ENCODE measurements around the gene SNX19. TPM values are rescaled to one million over a fixed set of nuclear protein-coding genes. Genes with fewer than 3 reads are reported as not detected.

The SNX19 gene
- total and polyA plus RNA-seq, 2 of the 4 experiments (the other 2 are of a cell fraction): 35.9 to 113 TPM

DNA sequence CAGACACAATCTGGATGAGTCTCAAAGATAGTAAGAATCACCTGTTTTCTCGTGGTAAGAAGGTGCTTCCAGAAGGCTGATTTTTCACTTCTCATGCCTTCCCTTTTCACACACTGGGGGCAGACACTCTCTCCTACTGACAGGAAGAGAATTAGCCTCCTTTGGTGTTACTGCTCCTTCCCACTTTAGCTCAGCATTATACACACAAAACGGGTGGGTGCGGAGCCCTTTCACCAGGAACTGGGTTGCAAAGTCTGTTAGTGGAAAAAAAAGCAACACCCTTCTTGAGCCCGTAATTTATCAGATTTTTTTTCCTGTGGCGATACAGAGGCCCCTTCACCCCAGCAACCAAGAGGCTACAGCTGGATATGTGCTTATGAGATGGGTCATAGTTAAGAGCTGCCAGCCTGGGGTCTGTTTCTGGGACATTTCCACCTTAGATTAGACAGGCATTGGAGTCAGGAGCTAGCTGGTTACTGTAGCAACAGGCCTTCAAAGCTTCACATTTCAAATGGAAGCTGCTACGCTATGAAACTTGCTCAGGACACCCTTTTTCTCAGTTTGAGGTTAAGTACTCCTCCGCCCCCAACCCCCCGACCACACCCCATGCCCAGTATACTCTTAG is 48.1 kb downstream of the SNX19 start:
- no TSS peak for BruUV-seq (replicated peaks)
- H3K14ac ChIP-seq (replicated peaks; ENCODE audit: low read depth, low read length): no peak overlapping the region
- no peak overlapping the region for H2BK120ac ChIP-seq (ENCODE audit: low read depth, low read length)
- no peak overlapping the region for H3K23ac ChIP-seq (ENCODE audit: low read depth, low read length)
- H3K4me3 ChIP-seq (ENCODE audit: insufficient read depth, low read depth, low read length): no peak overlapping the region
- no peak overlapping the region for H4K5ac ChIP-seq (ENCODE audit: low read depth, low read length)
- no peak overlapping the region for H4K91ac ChIP-seq (ENCODE audit: insufficient read depth, low read depth, low read length)
- no peak overlapping the region for H3K56ac ChIP-seq (ENCODE audit: extremely low read depth, insufficient read depth, low read length)
- H3K9me3 ChIP-seq (ENCODE audit: control insufficient read depth, insufficient read depth, low read length): no peaks in the 10 kb centered on the region
- H3K4ac ChIP-seq (ENCODE audit: low read depth, low read length): no peak overlapping the region; the same call in 1 of the 2 replicates
- ChIA-PET CTCF (no interaction called here), POLR2A (ENCODE audit: unreplicated experiment) (no interaction called here)
- H4K20me1 ChIP-seq (ENCODE audit: insufficient read depth, low read length): 0 out of 2 replicates have a peak, but pooled peaks cover 4% of the 10 kb centered on the region
- no CpG with 5 or more reads among the region's 8 CpGs for WGBS, 2 experiments (ENCODE audit: extremely low coverage in 2 of 2, insufficient read length in 1 of 2)
- no peak overlapping the region for H2AFZ ChIP-seq (replicated peaks; ENCODE audit: low read length, poor library complexity)
- no peak overlapping the region for H2BK5ac ChIP-seq (ENCODE audit: low read depth, low read length, poor library complexity, severe bottlenecking)
- H3K4me1 ChIP-seq (ENCODE audit: control insufficient read depth, insufficient read depth, low read length): peaks cover 4% of the 10 kb centered on the region
- H3K18ac ChIP-seq (ENCODE audit: low read depth, low read length): no peak overlapping the region
- H3K9me1 ChIP-seq (ENCODE audit: insufficient read depth, low read length): peaks cover 14% of the 10 kb centered on the region
- no peak overlapping the region for H3K9ac ChIP-seq (ENCODE audit: low read depth, low read length)
- H2BK15ac ChIP-seq (ENCODE audit: low read depth, low read length): no peak overlapping the region
- H3K27me3 ChIP-seq (ENCODE audit: control insufficient read depth, insufficient read depth, low read length): no peaks in the 10 kb centered on the region
- dilution Hi-C loops (cut with HindIII; ENCODE audit: low sequenced_read_pairs, unreplicated experiment) (loop anchor here (25.0 kb wide), 1 partner anchor 431 kb away; the partner anchor contains the start of genes ADAMTS15 and ADAMTS8), intact Hi-C loops (cut with micrococcal nuclease) (loop anchor here (10.0 kb wide), 1 partner anchor 653 kb away; no protein-coding TSS in a partner anchor), in situ Hi-C loops (cut with MboI; ENCODE audit: low sequenced_read_pairs) (loop anchor here (10.0 kb wide), 1 partner anchor 653 kb away; no protein-coding TSS in a partner anchor)
- TF ChIP-seq CTCF (conservative IDR thresholded peaks at IDR 0.05; ENCODE audit: low read depth, low read length) (no peak), CEBPB (IDR thresholded peaks at IDR 0.05; ENCODE audit: low read depth, low read length) (no peak), RCOR1 (IDR thresholded peaks at IDR 0.05; ENCODE audit: insufficient replicate concordance, low read length) (no peak), POLR2A (IDR thresholded peaks at IDR 0.05; ENCODE audit: low read depth, low read length) (no peak), RFX5 (IDR thresholded peaks at IDR 0.05; ENCODE audit: low read depth, low read length) (no peak), MAFK (IDR thresholded peaks at IDR 0.05; ENCODE audit: low read depth, low read length) (no peak), NFE2L2 (IDR thresholded peaks at IDR 0.05; ENCODE audit: low read depth, low read length) (no peak), BHLHE40 (IDR thresholded peaks at IDR 0.05; ENCODE audit: low read depth, low read length) (no peak), MAZ (IDR thresholded peaks at IDR 0.05; ENCODE audit: borderline replicate concordance, low read depth, low read length) (no peak), SMC3 (IDR thresholded peaks at IDR 0.05; ENCODE audit: low read depth, low read length) (no peak)
- TF ChIP-seq, protein P1, sequence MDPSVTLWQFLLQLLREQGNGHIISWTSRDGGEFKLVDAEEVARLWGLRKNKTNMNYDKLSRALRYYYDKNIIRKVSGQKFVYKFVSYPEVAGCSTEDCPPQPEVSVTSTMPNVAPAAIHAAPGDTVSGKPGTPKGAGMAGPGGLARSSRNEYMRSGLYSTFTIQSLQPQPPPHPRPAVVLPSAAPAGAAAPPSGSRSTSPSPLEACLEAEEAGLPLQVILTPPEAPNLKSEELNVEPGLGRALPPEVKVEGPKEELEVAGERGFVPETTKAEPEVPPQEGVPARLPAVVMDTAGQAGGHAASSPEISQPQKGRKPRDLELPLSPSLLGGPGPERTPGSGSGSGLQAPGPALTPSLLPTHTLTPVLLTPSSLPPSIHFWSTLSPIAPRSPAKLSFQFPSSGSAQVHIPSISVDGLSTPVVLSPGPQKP (IDR thresholded peaks at IDR 0.05; ENCODE audit: borderline replicate concordance, low read depth, low read length): no peak
- no peak overlapping the region for H2AK5ac ChIP-seq (ENCODE audit: low read depth, low read length)
- H2BK20ac ChIP-seq (ENCODE audit: low read depth, low read length): no peak overlapping the region
- H3K36me3 ChIP-seq (ENCODE audit: control insufficient read depth, insufficient read depth, low read length): peaks cover 11% of the 10 kb centered on the region
- no peak overlapping the region for H4K8ac ChIP-seq (ENCODE audit: low read depth in 2 of 2, low read length in 2 of 2)
- H3K27ac ChIP-seq (ENCODE audit: insufficient read depth, low read length): no peak overlapping the region
- H2AK9ac ChIP-seq (replicated peaks; ENCODE audit: low read depth, low read length, poor library complexity): no peak overlapping the region
- H3K4me2 ChIP-seq (ENCODE audit: low read depth, low read length): no peak overlapping the region
- H3K79me1 ChIP-seq (ENCODE audit: low read depth in 1 of 2, low read length in 2 of 2): peaks cover 0 to 7% of the 10 kb centered on the region in 2 experiments; a peak in 2 of 4 replicates
- ATAC-seq (ENCODE audit: low read depth): no peak
- DNase-seq: no peak
